ES-I3 (cell line): ENCODE data around the gene RIMS1.
"Not testable (repeated sequence)": the region's sequence is repeated elsewhere in the genome, so short reads cannot be mapped to it uniquely, and the experiment has no call there.

Experiments used
- H3K36me3 ChIP-seq: 2 replicates; pipeline ENCODE4 v1.6.1; 2013; ENCODE audit warnings: mild to moderate bottlenecking, low read length, control low read depth, moderate library complexity; ENCODE audit not compliant: insufficient read depth
- H3K4me1 ChIP-seq: 2 replicates; pipeline ENCODE4 v1.6.1; 2013; ENCODE audit warnings: mild to moderate bottlenecking, control low read depth, low read length; ENCODE audit not compliant: insufficient read depth
- H3K9ac ChIP-seq: 2 replicates; pipeline ENCODE4 v1.6.1; 2013; ENCODE audit warnings: low read depth, mild to moderate bottlenecking, low read length, moderate library complexity
- H3K9me3 ChIP-seq: 2 replicates; pipeline ENCODE4 v1.6.1; 2013; ENCODE audit warnings: mild to moderate bottlenecking, low read length, moderate library complexity; ENCODE audit not compliant: control insufficient read depth, insufficient read depth

Gene RIMS1

GRCh38 chr6:72324591-72324990 lies 438.2 kb downstream of the RIMS1 start:
- H3K9me3 ChIP-seq = no peaks in the 10 kb centered on the region
- H3K4me1 ChIP-seq = peaks cover 17% of the 10 kb centered on the region; the same call in 1 of the 2 replicates
- no peaks in the 10 kb centered on the region for H3K36me3 ChIP-seq
- no peak overlapping the region for H3K9ac ChIP-seq

- Histone ChIP-seq H3K9ac (no peak overlapping the region), H3K36me3 (no peaks in the 10 kb centered on the region), H3K4me1 (peaks cover 10% of the 10 kb centered on the region; the same call in 1 of the 2 replicates), H3K9me3 (no peaks in the 10 kb centered on the region)
These were observed 442.4 kb downstream of the RIMS1 start for GRCh38 chr6:72328775-72329174.

GRCh38 chr6:72335203-72335602 lies 448.9 kb downstream of the RIMS1 start:
- H3K9me3 ChIP-seq, H3K9ac ChIP-seq, H3K4me1 ChIP-seq, H3K36me3 ChIP-seq: not testable (repeated sequence)

- no peaks in the 10 kb centered on the region for H3K9me3 ChIP-seq
- peaks cover 4% of the 10 kb centered on the region; the same call in 1 of the 2 replicates for H3K4me1 ChIP-seq
- H3K36me3 ChIP-seq = no peaks in the 10 kb centered on the region
- H3K9ac ChIP-seq = no peak overlapping the region
These were observed 462.6 kb downstream of the RIMS1 start for GRCh38 chr6:72348926-72349325.

DNA sequence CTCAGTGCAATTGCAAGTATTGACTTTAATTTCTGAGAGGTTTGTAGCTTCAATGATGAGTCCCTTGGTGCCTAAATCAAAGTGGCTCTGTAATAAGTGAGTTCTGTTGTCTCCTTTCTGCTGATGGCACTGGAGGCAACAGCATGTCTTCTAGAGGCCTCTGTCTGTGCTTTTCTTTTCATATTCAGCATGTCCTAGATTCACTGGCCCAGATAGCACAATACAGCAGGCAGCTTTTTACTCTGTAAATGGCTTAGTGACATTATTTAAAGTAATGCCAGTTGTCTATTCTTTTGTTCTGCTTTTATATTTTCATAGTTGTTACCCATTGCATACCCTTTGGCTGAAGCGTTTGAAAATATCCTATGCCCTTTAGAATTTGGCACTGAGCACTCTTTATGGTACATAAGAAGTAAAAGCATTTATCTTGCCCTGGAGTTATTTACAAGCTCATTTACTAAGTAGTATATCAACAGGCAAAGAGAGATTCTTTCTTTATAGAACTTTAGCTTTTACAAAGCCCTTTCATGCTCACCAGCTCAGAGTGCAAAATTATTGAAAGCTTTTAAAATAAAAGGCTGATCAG lies 464.0 kb downstream of the RIMS1 start:
- Histone ChIP-seq H3K9ac (no peak overlapping the region), H3K9me3 (no peaks in the 10 kb centered on the region), H3K36me3 (no peaks in the 10 kb centered on the region), H3K4me1 (peaks cover 4% of the 10 kb centered on the region; the same call in 1 of the 2 replicates)

DNA sequence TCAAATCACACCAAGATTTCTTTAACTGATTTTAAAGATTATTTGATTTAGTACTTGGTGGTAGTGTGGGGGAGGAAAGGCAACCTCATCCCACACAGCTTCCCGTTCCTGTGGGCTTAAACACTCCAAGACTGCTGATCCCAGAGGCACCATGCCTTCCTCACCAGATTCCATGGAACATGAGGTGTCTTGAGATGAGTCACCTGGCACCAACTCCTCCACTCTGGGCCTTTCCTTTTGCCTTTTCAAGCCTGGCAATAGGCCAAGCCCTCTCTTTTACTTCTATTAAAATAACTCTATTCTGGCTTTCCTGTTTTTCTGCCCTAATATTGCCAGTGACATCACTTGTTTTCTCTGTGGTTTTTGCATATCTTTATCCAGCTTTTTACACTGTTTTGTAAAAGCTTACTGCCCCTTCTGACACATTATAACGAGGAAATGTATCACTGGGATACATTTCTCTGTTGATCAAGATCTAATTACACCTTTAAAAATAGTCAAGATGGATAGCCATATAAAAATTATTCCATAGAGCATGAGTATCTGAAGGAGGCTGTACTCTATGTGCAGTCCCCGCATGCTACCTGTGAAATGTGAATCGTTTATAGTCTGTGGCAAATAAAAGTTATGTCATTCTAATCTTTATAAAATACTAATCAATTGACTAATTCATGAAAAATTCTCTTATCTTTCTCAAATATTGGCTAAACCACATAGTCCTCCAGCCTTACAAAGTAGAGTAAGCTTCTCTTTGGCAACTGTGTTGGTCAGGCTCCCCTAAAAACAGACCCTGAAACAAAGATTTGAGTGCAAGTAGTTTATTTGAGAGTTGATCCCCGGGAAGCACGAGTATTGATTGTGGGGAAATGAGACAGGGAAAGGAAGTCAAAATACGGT lies 477.7 kb downstream of the RIMS1 start:
- Histone ChIP-seq H3K36me3 (no peaks in the 10 kb centered on the region), H3K9me3 (no peaks in the 10 kb centered on the region), H3K9ac (no peak overlapping the region), H3K4me1 (no peaks in the 10 kb centered on the region)

DNA sequence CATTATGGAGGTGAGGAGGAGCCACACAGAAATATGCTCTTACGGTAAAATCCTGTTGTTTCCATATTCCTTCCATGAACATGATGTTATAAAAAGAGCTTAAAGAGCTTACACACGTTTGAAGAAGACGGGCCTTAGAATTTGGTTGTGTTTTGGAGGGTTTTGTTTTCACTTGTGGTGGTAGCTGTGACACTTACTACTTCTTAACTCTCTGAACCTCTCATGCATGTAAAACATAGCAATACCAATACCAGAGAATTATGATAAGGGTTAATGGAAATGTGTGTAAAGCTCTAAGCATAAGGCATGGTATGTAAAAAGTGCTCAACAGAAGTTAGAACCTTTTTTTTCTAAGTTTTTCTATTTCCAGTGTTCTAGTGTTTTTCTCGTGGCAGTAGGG lies 479.4 kb downstream of the RIMS1 start:
- Histone ChIP-seq H3K36me3 (no peaks in the 10 kb centered on the region), H3K9me3 (no peaks in the 10 kb centered on the region), H3K9ac (no peak overlapping the region), H3K4me1 (no peaks in the 10 kb centered on the region)

- no peaks in the 10 kb centered on the region for H3K4me1 ChIP-seq
- H3K9me3 ChIP-seq = no peaks in the 10 kb centered on the region
- no peaks in the 10 kb centered on the region for H3K36me3 ChIP-seq
- no peak overlapping the region for H3K9ac ChIP-seq
These were observed 481.1 kb downstream of the RIMS1 start for GRCh38 chr6:72367439-72367838.

- Histone ChIP-seq H3K9ac (no peak overlapping the region), H3K4me1 (no peaks in the 10 kb centered on the region), H3K9me3 (no peaks in the 10 kb centered on the region), H3K36me3 (no peaks in the 10 kb centered on the region)
These were observed 485.1 kb downstream of the RIMS1 start for GRCh38 chr6:72371473-72371872.

DNA sequence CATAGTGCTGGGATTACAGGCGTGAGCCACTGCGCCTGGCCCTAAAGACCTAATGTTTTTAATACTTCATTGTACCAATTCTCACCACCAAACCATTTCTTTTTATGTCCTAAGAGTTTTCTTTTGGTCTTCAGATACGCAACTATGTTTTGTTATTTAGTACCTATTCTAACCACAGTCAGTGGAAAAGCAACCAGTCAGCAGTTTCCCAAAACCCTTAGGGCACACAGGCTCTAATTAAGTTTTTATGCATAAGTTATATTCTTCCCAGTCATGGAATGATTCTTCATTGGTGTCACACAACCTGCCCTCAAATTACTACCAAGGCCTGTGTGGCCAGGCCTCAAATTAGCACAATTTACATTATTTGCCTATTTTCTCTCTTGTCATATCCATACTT lies 487.8 kb downstream of the RIMS1 start:
- no peaks in the 10 kb centered on the region for H3K36me3 ChIP-seq
- H3K9ac ChIP-seq = no peak overlapping the region
- no peaks in the 10 kb centered on the region for H3K4me1 ChIP-seq
- no peaks in the 10 kb centered on the region for H3K9me3 ChIP-seq

DNA sequence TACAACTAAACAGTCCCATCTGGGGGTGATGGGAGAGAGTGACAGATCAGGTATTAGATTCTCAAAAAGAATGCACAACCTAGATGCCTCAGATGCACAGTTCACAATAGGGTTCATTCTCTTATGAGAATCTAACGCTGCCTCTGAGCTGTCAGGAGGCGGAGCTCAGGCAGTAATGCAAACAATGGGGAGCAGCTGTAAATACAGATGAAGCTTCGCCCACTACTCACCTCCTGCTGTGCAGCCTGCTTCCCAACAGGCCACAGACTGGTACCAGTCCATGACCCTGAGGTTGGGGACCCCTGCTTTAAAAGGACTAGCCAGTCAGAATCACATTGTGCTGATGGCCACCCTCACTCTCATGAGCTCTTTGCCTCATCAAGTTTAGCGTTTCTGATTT lies 488.5 kb downstream of the RIMS1 start:
- Histone ChIP-seq H3K4me1 (no peaks in the 10 kb centered on the region), H3K36me3 (no peaks in the 10 kb centered on the region), H3K9me3 (no peaks in the 10 kb centered on the region), H3K9ac (no peak overlapping the region)

GRCh38 chr6:72376736-72377135 lies 490.4 kb downstream of the RIMS1 start:
- H3K9ac ChIP-seq = no peak overlapping the region
- H3K9me3 ChIP-seq = no peaks in the 10 kb centered on the region
- H3K4me1 ChIP-seq = no peaks in the 10 kb centered on the region
- no peaks in the 10 kb centered on the region for H3K36me3 ChIP-seq

- Histone ChIP-seq H3K36me3 (no peaks in the 10 kb centered on the region), H3K4me1 (0 out of 2 replicates have a peak, but pooled peaks cover 4% of the 10 kb centered on the region), H3K9ac (no peak overlapping the region), H3K9me3 (no peaks in the 10 kb centered on the region)
These were observed 494.7 kb downstream of the RIMS1 start for GRCh38 chr6:72381076-72381475.

DNA sequence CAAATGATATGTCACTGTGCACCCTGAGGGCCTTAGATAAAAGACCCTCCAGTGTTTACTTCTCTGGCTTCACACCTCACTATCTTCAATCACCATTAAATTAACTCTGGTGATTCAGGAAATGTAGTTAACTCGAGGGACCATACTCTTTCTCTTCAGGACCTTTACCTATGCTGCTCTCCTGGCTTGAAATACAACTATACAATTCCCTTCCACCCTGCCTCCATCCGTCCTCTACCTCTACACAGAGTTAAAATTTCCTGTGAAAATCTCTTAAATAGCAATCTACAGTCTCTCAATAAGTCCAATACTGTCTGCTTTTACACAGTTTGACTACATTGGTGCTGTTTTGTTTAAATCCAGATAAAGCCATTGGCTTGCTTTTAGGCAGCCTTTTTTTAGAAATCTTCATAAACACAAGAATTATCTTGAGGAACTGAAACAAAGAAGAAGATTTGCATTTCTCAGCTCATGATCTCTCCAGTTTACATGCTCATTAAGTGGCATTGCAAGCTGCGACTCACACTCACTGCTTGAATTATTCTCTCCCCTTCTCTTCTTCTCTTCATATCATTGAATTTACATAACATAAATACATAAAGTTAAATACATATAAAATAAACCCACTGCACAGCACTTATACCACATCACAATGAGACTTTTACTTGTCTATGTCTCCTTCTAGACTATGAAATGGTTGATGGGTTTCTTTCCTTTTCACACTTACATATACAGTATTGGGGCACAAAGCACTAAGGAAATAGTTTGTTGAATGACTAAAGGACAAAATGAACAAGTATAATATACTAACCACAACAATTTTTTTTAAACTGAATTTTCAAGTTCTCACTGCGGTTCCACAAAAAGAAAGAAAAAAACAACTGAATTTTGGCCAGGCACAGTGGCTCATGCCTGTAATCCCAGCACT lies 496.5 kb downstream of the RIMS1 start:
- Histone ChIP-seq H3K36me3 (no peaks in the 10 kb centered on the region), H3K9me3 (no peaks in the 10 kb centered on the region), H3K9ac (no peak overlapping the region), H3K4me1 (0 out of 2 replicates have a peak, but pooled peaks cover 4% of the 10 kb centered on the region)
